ENCODE measurements around the gene DUSP5.

Gene DUSP5

DNA sequence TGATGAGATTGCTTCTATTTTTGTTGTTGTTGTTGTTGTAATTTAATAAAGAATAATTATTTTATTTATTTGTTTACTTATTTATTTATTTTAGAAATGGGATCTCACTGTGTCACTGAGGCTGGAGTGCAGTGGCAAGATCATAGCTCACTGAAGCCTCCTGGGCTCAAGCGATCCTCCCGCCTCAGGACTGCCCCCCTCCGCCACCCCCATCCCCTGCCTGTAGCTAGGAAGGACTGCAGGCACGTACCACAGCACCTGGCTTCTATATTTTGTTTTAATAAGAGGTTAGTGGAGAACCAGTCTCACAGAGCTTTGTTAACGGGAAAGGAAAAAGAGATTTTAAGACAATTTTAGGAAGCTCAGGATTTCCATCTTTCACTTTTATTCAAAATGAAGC lies 50.3 kb downstream of the DUSP5 start:
- no peak for DNase-seq

- no peak for DNase-seq
Measured at GRCh38 chr10:110549211-110549610, 51.5 kb downstream of the DUSP5 start.

DNA sequence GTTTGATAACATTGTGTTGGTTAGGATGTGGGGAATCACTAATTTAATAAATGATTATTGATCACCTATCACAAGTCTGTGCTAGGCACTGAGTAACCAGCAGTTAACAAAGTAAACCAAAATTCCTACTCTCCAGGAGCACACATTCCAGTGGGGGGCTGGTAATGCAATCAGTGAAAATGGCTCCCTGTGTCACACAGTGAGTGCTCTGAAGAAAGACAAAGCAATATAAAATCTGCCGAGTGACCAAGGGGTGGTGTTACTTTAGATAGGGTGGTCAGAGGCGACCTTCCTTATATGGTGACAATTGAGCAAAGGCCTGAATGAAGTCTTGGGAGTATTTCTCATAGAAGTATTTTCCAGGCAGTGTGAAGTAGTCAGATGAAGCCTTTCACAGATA lies 56.2 kb downstream of the DUSP5 start:
- no peak for DNase-seq

DNA sequence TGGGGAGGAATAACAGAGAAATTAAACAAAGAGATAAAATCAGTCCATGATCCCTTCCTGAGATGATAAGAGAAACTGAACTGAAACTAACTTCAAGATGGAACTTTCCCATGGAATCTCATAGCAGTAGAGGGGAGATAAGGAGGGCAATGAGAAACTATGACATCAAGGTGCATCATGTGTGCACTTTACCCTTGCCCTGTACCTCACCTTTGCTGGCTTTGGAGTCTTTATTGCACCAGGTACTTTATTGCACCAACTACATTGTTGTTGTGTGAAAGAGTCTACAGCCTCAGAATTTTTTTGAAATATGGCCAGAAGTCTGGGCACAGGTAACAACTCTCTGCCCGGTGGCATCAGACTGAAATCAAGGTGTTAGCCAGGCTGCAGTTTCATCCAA lies 58.6 kb downstream of the DUSP5 start:
- DNase-seq, result no peak

- DNase-seq, result peak; percentile 33
Measured at GRCh38 chr10:110556969-110557601, 59.4 kb downstream of the DUSP5 start.

DNA sequence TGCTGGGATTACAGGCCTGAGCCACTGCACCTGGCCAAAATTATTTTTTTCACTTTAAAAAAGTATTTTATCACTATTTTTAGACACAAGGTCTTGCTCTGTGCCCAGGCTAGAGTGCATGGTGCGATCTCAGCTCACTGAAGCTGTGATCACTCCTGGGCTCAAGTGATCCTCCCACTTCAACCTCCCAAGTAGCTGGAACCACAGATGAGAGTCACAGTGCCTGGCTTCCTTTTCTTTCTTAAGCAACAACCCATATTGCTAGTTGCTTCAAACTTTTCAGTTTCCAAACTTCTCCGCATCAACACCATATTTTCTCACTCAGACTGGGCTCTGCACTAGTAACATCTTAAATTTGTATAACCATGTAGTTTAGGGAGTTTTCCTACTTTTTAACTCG lies 60.3 kb downstream of the DUSP5 start:
- no peak for DNase-seq

- DNase-seq, result no peak
Measured at GRCh38 chr10:110560012-110560411, 62.3 kb downstream of the DUSP5 start.
